Adipocyte (in vitro differentiated cells): ENCODE results near the gene FHIP1B.

Experiments used
- DNase-seq: peaks from one replicate; pipeline ENCODE4 v3.0.0-alpha.2; 2015; ENCODE audit warnings: low read depth
- H3K27me3 ChIP-seq: replicated peaks from 2 replicates; pipeline ENCODE4 v1.7.0; 2013; ENCODE audit warnings: mild to moderate bottlenecking, low read length, moderate library complexity; ENCODE audit not compliant: control insufficient read depth, insufficient read depth
- H3K36me3 ChIP-seq: 2 replicates; pipeline ENCODE4 v1.7.0; 2013; ENCODE audit warnings: low read length, mild to moderate bottlenecking, moderate library complexity; ENCODE audit not compliant: control insufficient read depth, insufficient read depth, severe bottlenecking
- H3K4me1 ChIP-seq: 2 replicates; pipeline ENCODE4 v1.7.0; 2013; ENCODE audit warnings: mild to moderate bottlenecking, low read length, moderate library complexity; ENCODE audit not compliant: control insufficient read depth, insufficient read depth
- H3K4me3 ChIP-seq: 2 replicates; pipeline ENCODE4 v1.7.0; 2013; ENCODE audit warnings: mild to moderate bottlenecking, low read length, moderate library complexity
- H3K9ac ChIP-seq: 2 replicates; pipeline ENCODE4 v1.7.0; 2013; ENCODE audit warnings: mild to moderate bottlenecking, low read length, moderate library complexity
- H3K9me3 ChIP-seq: 2 replicates; pipeline ENCODE4 v1.7.0; 2013; ENCODE audit warnings: mild to moderate bottlenecking, low read length, moderate library complexity; ENCODE audit not compliant: control insufficient read depth

The FHIP1B gene

DNA sequence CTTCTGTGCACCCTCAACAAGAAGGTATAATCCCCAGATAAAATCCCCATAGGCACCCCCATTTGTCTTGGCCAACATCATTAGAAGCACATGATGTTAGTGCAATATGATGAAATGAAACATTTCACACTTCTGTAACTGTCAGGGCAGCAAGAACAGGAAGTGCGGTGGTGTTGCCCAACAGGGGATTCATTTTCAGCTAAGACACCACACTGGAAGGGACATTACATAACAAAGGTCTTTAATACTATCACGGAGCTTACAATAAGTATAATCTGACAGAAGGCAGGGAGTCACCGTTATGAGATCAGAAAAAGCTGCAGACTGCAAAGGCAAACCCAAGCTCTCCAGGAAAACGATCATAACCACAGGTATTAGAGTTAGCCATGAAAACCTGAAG lies 33.5 kb downstream of the FHIP1B start:
- H3K4me1 ChIP-seq, result peaks cover 11% of the 10 kb centered on the region
- H3K9ac ChIP-seq, result no peak overlapping the region
- H3K36me3 ChIP-seq, result peaks cover 9% of the 10 kb centered on the region
- no peaks in the 10 kb centered on the region for H3K9me3 ChIP-seq
- DNase-seq, result no peak
- no peak overlapping the region for H3K4me3 ChIP-seq
- H3K27me3 ChIP-seq, result no peaks in the 10 kb centered on the region

DNA sequence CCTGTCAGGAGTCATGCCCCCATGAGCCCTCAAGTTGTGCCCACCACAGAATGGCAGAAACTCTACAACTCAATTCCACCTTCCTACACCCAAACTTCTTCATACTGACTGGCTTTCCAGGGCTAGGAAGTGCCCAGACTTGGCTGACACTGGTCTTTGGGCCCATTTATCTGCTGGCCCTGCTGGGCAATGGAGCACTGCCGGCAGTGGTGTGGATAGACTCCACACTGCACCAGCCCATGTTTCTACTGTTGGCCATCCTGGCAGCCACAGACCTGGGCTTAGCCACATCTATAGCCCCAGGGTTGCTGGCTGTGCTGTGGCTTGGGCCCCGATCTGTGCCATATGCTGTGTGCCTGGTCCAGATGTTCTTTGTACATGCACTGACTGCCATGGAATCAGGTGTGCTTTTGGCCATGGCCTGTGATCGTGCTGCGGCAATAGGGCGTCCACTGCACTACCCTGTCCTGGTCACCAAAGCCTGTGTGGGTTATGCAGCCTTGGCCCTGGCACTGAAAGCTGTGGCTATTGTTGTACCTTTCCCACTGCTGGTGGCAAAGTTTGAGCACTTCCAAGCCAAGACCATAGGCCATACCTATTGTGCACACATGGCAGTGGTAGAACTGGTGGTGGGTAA lies 35.1 kb downstream of the FHIP1B start, which contains the start of gene OR52W1:
Gene OR52W1 (plus strand): TSS at position 51 of the 637 bp plus-strand sequence. CDS start 0 bp downstream, at position 51.
- Histone ChIP-seq H3K4me1 (peaks cover 11% of the 10 kb centered on the region), H3K4me3 (no peak within 1 kb of the TSS), H3K36me3 (peaks cover 1% of the 10 kb centered on the region), H3K9ac (no peak within 1 kb of the TSS), H3K27me3 (no peaks in the 10 kb centered on the region), H3K9me3 (no peaks in the 10 kb centered on the region)
- DNase-seq, result no peak

DNA sequence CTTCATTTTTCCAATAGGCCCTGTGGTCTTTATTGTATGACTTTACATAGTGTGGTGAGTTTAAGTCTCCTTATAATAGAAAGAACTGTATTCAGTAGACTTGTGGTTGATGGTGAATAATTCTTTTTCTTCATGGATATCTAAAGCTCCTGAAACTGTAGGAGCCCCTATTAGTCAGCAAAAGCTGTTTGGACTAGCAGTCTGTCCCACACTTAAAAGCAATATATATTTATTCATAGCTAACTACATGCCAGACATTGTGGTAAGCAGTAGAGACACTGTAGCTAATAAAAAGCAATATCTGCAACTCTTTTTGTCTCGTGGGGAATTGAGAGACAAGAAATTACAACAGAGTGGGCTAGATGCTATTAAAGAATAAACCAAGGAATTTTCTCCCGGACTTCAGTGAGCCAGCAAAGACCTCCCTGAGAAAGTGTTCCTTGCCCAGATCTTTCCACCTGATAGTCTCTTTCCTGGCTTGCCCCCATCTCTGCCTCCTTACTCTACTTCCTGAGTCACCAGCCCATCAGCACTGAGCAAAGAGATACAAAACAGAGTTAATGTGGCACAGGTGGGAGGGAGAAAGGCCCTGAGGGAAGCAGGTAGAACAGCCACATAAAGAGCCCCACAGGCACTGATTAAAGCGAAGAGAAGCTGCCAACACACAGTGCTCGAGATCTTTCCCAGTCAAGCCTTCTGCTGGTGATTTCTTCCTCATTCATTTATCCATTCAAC lies 36.8 kb downstream of the FHIP1B start:
- Histone ChIP-seq H3K36me3 (no peaks in the 10 kb centered on the region), H3K27me3 (no peaks in the 10 kb centered on the region), H3K9ac (no peak overlapping the region), H3K4me1 (peaks cover 11% of the 10 kb centered on the region), H3K9me3 (no peaks in the 10 kb centered on the region), H3K4me3 (no peak overlapping the region)
- DNase-seq, result no peak

DNA sequence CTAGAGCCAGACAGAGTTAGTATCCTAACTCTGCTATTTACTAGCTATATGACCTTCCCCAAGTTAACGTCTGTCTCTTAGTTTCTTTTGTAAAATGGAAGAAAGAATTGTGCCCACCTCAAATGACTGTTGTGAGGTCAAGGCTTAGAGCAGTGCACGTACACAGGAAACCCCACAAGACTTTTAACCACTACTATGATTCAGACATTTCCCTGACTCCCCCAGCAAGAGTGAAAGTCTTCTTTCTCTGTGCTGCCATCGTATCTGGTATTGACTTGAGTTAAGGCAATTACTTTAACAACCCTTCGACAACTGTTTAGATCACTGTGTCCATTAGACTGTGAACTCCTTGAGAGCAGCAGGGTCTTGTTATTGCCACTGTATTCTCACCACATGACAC lies 38.0 kb downstream of the FHIP1B start:
- no peaks in the 10 kb centered on the region for H3K36me3 ChIP-seq
- H3K9me3 ChIP-seq, result no peaks in the 10 kb centered on the region
- no peak overlapping the region for H3K4me3 ChIP-seq
- H3K9ac ChIP-seq, result no peak overlapping the region
- peaks cover 4% of the 10 kb centered on the region for H3K4me1 ChIP-seq
- no peak for DNase-seq
- H3K27me3 ChIP-seq, result no peaks in the 10 kb centered on the region

DNA sequence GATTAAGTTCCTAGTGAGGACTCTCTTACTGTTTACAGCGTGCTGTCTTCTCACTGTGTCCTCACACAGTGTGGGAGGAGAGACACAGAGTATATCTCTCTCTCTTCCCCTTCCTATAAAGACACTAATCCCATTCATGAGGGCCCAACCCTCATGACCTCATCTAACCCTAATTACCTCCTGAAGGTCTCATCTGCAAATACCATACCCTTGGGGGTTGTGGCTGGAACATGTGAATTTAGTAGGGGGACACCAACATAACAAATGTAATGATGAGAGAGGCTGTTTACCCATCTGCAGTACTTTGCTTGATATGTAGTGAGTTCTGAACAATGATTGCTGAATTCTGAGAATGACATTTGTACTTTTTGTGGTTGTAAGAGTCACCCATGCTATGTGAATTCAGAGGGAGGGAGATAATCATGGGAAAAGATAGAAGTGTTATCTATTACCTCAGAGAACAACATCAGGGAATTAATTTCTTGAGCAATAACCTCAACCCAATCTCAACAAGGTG lies 40.3 kb downstream of the FHIP1B start:
- H3K4me3 ChIP-seq, result no peak overlapping the region
- no peaks in the 10 kb centered on the region for H3K4me1 ChIP-seq
- H3K27me3 ChIP-seq, result no peaks in the 10 kb centered on the region
- no peaks in the 10 kb centered on the region for H3K9me3 ChIP-seq
- no peak for DNase-seq
- H3K9ac ChIP-seq, result no peak overlapping the region
- no peaks in the 10 kb centered on the region for H3K36me3 ChIP-seq

- no peak overlapping the region for H3K4me3 ChIP-seq
- H3K27me3 ChIP-seq, result no peaks in the 10 kb centered on the region
- H3K9me3 ChIP-seq, result no peaks in the 10 kb centered on the region
- DNase-seq, result no peak
- no peaks in the 10 kb centered on the region for H3K4me1 ChIP-seq
- no peaks in the 10 kb centered on the region for H3K36me3 ChIP-seq
- H3K9ac ChIP-seq, result no peak overlapping the region
These were observed 42.7 kb downstream of the FHIP1B start for GRCh38 chr11:6191742-6192141.

DNA sequence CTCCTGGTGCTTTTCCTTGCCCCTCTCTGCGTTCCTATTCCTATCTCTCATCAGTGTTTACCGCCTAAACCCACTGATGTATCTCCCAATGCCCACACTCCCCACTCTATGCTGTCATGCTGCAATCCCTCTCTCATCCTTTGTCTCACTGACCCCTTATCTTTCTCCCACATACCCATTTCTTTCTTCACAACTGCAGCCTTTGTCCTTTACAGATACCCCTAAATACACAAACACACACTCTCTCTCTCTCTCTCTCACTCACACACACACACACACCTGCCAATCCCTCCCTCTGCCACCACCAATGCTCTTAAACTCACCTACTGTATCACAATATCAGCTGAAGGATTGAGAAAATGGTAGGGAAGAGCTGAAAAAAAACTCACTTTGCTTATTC lies 59.0 kb downstream of the FHIP1B start:
- Histone ChIP-seq H3K27me3 (peaks cover 3% of the 10 kb centered on the region), H3K4me3 (no peak overlapping the region), H3K9me3 (no peaks in the 10 kb centered on the region), H3K4me1 (no peaks in the 10 kb centered on the region), H3K9ac (no peak overlapping the region), H3K36me3 (no peaks in the 10 kb centered on the region)
- no peak for DNase-seq

- Histone ChIP-seq H3K36me3 (no peaks in the 10 kb centered on the region), H3K4me1 (no peaks in the 10 kb centered on the region), H3K4me3 (no peak within 1 kb of the TSS), H3K27me3 (peaks cover 3% of the 10 kb centered on the region), H3K9ac (no peak within 1 kb of the TSS), H3K9me3 (peaks cover 4% of the 10 kb centered on the region)
- no peak for DNase-seq
These were observed 64.2 kb downstream of the FHIP1B start, which contains the start of gene OR52B2 for GRCh38 chr11:6170226-6170625. TSS of gene OR52B2 (minus strand) at chr11:6170326. CDS start at chr11:6170326, 0 bp downstream.
